CD4-positive, alpha-beta T cell (primary cell): ENCODE data around the gene MAPT. TPM values are rescaled to one million over a fixed set of nuclear protein-coding genes. Genes with fewer than 3 reads are reported as not detected.

Source experiments
- ATAC-seq: fragments of 200-7000 bp; cut with Tn5 transposase; one replicate; pipeline ENCODE4 v1.10.0; 2022; ENCODE audit warnings: mild to moderate bottlenecking; ENCODE audit not compliant: poor library complexity
- CTCF ChIA-PET: fragments of 350-600 bp; sonication (Branson Sonifier 250); formaldehyde crosslinking; loops from one replicate; lab custom pipeline; 2021; ENCODE audit warnings: antibody characterized with exemption, inconsistent platforms; lab: Charles Lee
- POLR2A ChIA-PET: fragments of 350-600 bp; sonication (Branson Sonifier 250); formaldehyde crosslinking; loops from one replicate; lab custom pipeline; 2021; ENCODE audit warnings: antibody characterized with exemption, inconsistent platforms; lab: Charles Lee
- DNase-seq, 14 experiments: peaks; one replicate each; pipeline ENCODE4 v3.0.0-alpha.2; 2013 to 2020; ENCODE audit warnings: mixed read lengths in 2 of 14
- H3K27ac ChIP-seq, 2 donors: one replicate each; pipeline versions ENCODE4 v1.5.1 to v1.7.0; 2013; ENCODE audit warnings: low read length in 2 of 2, low read depth in 1 of 2, mild to moderate bottlenecking in 1 of 2
- H3K27me3 ChIP-seq, 2 experiments: 1 replicate in 1 of 2; 2 replicates in 1 of 2; pipeline versions ENCODE4 v1.6.1 to v1.7.0; 2013; ENCODE audit warnings: low read length in 2 of 2, control low read depth in 1 of 2, mild to moderate bottlenecking in 1 of 2, moderate library complexity in 1 of 2; ENCODE audit not compliant: insufficient read depth in 2 of 2, control insufficient read depth in 1 of 2
- H3K36me3 ChIP-seq: one replicate; pipeline ENCODE4 v1.6.1; 2013; ENCODE audit warnings: low read length, control low read depth; ENCODE audit not compliant: insufficient read depth
- H3K4me1 ChIP-seq: one replicate; pipeline ENCODE4 v1.6.1; 2013; ENCODE audit warnings: low read length, control low read depth; ENCODE audit not compliant: insufficient read depth
- H3K4me3 ChIP-seq: one replicate; pipeline ENCODE4 v1.5.1; 2013; ENCODE audit warnings: mild to moderate bottlenecking, low read length, moderate library complexity
- H3K9me3 ChIP-seq, 2 experiments: 1 replicate in 1 of 2; 2 replicates in 1 of 2; pipeline versions ENCODE4 v1.6.1 to v1.7.0; 2013; ENCODE audit warnings: low read length in 2 of 2, mild to moderate bottlenecking in 2 of 2, control low read depth in 1 of 2, moderate library complexity in 1 of 2; ENCODE audit not compliant: control insufficient read depth in 1 of 2, insufficient read depth in 1 of 2
- H3K27ac Mint-ChIP-seq: one replicate; pipeline ENCODE4 v1.8.0; 2020; ENCODE audit warnings: mixed read lengths
- H3K27me3 Mint-ChIP-seq: one replicate; pipeline ENCODE4 v1.8.0; 2021; ENCODE audit warnings: mixed read lengths
- H3K36me3 Mint-ChIP-seq: one replicate; pipeline ENCODE4 v1.8.0; 2021; ENCODE audit warnings: low read depth, mixed read lengths
- H3K4me1 Mint-ChIP-seq: one replicate; pipeline ENCODE4 v1.8.0; 2021; ENCODE audit warnings: low read depth, mixed read lengths
- H3K4me3 Mint-ChIP-seq: one replicate; pipeline ENCODE4 v1.8.0; 2020; ENCODE audit warnings: mild to moderate bottlenecking, mixed read lengths
- H3K9me3 Mint-ChIP-seq: one replicate; pipeline ENCODE4 v1.8.0; 2020; ENCODE audit warnings: mixed read lengths
- intact Hi-C, 2 experiments: fragments of 100-400 bp; cut with DNase I in 1 of 2; cut with micrococcal nuclease in 1 of 2; formaldehyde crosslinking; loops; one replicate each; pipeline versions ENCODE4 v1.15.1 to v1.9.0; 2023 to 2025; cut with DNase I, micrococcal nuclease
- total RNA-seq, 174 experiments: library from RNA in 2 of 174; stranded (reverse) in 2 of 174; gene quantifications; one replicate each; pipeline ENCODE4 v1.2.3 and lab custom pipeline; 2021 to 2026
- TF ChIP-seq, protein P1 (sequence below): fragments of 200-600 bp; IDR thresholded peaks from one replicate; pipeline ENCODE4 v1.8.0; 2022; ENCODE audit warnings: antibody characterized with exemption, mild to moderate bottlenecking

The MAPT gene
- total RNA-seq, 2 experiments from 2014 or later, result 0.41 to 0.53 TPM

DNA sequence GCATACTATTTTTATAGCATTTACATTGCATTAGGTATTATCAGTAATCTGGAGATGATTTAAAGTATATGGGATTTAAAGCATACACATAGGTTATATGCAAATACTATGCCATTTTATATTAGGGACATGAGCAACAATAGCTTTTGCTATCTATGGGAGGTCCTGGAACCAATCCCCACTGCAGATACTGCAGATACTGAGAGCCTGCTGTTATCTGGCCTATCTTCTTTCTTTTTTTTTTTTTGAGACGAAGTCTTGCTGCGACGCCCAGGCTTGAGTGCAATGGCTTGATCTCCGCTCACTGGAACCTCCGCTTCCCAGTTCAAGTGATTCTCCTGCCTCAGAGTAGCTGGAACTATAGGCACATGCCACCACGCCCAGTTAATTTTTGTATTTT, 142.1 kb downstream of the MAPT start:
- Mint-ChIP-seq H3K9me3 (no peaks in the 10 kb centered on the region), H3K4me3 (no peak overlapping the region), H3K27ac (peak overlapping the region; percentile 50), H3K27me3 (no peaks in the 10 kb centered on the region), H3K36me3 (peaks cover 100% of the 10 kb centered on the region), H3K4me1 (peaks cover 6% of the 10 kb centered on the region)
- intact Hi-C loops, result no loop called here
- Histone ChIP-seq H3K27ac (no peak overlapping the region), H3K36me3 (peaks cover 99% of the 10 kb centered on the region), H3K4me3 (no peak overlapping the region), H3K9me3 (no peaks in the 10 kb centered on the region), H3K27me3 (no peaks in the 10 kb centered on the region), H3K4me1 (no peaks in the 10 kb centered on the region)
- TF ChIP-seq, protein P1, sequence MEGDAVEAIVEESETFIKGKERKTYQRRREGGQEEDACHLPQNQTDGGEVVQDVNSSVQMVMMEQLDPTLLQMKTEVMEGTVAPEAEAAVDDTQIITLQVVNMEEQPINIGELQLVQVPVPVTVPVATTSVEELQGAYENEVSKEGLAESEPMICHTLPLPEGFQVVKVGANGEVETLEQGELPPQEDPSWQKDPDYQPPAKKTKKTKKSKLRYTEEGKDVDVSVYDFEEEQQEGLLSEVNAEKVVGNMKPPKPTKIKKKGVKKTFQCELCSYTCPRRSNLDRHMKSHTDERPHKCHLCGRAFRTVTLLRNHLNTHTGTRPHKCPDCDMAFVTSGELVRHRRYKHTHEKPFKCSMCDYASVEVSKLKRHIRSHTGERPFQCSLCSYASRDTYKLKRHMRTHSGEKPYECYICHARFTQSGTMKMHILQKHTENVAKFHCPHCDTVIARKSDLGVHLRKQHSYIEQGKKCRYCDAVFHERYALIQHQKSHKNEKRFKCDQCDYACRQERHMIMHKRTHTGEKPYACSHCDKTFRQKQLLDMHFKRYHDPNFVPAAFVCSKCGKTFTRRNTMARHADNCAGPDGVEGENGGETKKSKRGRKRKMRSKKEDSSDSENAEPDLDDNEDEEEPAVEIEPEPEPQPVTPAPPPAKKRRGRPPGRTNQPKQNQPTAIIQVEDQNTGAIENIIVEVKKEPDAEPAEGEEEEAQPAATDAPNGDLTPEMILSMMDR, result no peak
- ChIA-PET POLR2A (no interaction called here), CTCF (interaction anchor here (2.1 kb wide), 1 partner anchor 8 kb away, joined by 6 read pairs; no protein-coding TSS in a partner anchor)
- DNase-seq (no peak), ATAC-seq (no peak)

DNA sequence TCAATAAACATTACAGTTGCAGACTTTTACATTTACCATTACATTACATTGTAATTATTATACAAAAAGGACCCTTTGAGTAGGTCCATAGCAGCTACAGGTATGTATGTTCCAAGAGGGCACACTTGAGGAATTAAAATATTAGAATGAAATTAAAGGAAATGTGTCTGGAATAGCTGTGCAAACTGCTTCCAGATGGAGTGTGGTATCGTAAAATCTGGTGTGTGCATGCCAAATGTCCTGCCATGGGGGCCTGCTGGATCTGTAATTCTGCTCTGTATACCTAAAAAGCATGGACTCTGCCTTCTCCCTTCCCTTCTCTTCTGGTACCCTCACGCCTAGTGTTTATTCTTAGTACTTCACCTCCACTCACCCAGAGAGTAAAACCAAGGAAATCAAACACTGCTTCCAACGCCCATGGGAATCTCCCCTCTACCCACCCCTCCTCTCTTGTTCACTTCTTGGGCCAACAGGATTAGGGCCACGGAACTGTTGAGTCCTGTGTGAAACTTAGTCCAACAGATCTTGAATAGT, 143.4 kb downstream of the MAPT start:
- Histone ChIP-seq H3K36me3 (peaks cover 97% of the 10 kb centered on the region), H3K27me3 (no peaks in the 10 kb centered on the region), H3K4me1 (no peaks in the 10 kb centered on the region), H3K9me3 (no peaks in the 10 kb centered on the region), H3K27ac (no peak overlapping the region), H3K4me3 (no peak overlapping the region)
- ATAC-seq, result no peak
- ChIA-PET POLR2A (no interaction called here), CTCF (interaction anchor here (0.9 kb wide), 1 partner anchor 140 kb away, joined by 3 read pairs; no protein-coding TSS in a partner anchor)
- TF ChIP-seq, protein P1, result no peak
- no peak overlapping the region for H3K4me3 Mint-ChIP-seq
- H3K9me3 Mint-ChIP-seq, result no peaks in the 10 kb centered on the region
- peaks cover 6% of the 10 kb centered on the region for H3K4me1 Mint-ChIP-seq
- intact Hi-C loops, result no loop called here
- DNase-seq, result no peak
- peak overlapping the region; percentile 45 for H3K27ac Mint-ChIP-seq
- no peaks in the 10 kb centered on the region for H3K27me3 Mint-ChIP-seq
- peaks cover 96% of the 10 kb centered on the region for H3K36me3 Mint-ChIP-seq

DNA sequence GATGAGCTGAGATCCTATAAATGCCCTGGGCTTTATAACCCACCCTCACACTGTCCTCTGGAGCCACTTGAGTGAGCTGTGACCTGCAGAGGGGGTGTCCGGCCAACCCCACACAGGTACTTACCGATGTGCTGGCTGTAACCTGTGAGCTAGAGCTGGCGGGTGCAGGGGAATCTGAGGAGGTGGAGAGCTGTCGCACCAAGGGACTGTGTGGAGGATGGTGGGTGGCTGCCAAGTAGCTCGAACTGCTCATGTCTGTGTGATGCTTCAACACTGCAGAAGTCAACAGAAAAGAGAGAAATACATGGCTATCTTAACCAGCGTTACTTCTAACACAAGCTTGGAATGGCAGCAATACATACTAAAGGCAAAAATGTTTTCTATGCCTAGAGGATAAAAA, 144.1 kb downstream of the MAPT start:
- CTCF ChIA-PET, result interaction anchor here (0.9 to 1.2 kb wide), 2 partner anchors 139 to 174 kb away, joined by 3 to 4 read pairs; no protein-coding TSS in a partner anchor
- no peak overlapping the region for H3K4me3 Mint-ChIP-seq

More for the DNA sequence above, 144.1 kb downstream of the MAPT start:
- ATAC-seq (no peak), DNase-seq (no peak)
- POLR2A ChIA-PET, result no interaction called here
- Mint-ChIP-seq H3K27ac (peak overlapping the region; percentile 45), H3K9me3 (no peaks in the 10 kb centered on the region), H3K27me3 (no peaks in the 10 kb centered on the region), H3K4me1 (peaks cover 6% of the 10 kb centered on the region), H3K36me3 (peaks cover 96% of the 10 kb centered on the region)
- no peak overlapping the region for H3K27ac ChIP-seq
- no peaks in the 10 kb centered on the region for H3K9me3 ChIP-seq
- intact Hi-C loops, result no loop called here
- no peaks in the 10 kb centered on the region for H3K4me1 ChIP-seq
- no peaks in the 10 kb centered on the region for H3K27me3 ChIP-seq
- no peak overlapping the region for H3K4me3 ChIP-seq
- TF ChIP-seq, protein P1, result no peak
- H3K36me3 ChIP-seq, result peaks cover 97% of the 10 kb centered on the region
